Astrocyte of the cerebellum (primary cell): ENCODE measurements around the gene SH3YL1.

Experiments
- DNase-seq: peaks from one replicate; pipeline ENCODE4 v3.0.0-alpha.2; 2011; ENCODE audit warnings: low read depth
- H3K4me3 ChIP-seq: 2 replicates; pipeline ENCODE4 v1.5.1; 2011; ENCODE audit warnings: mild to moderate bottlenecking, low read depth, low read length, moderate library complexity
- CTCF ChIP-seq: IDR thresholded peaks from 2 replicates; pipeline ENCODE4 v1.5.1; 2012; ENCODE audit warnings: low read length, low read depth, moderate library complexity, mild to moderate bottlenecking; ENCODE audit errors: missing control alignments
- in situ Hi-C: cut with HindIII; loops from 2 replicates; pipeline ENCODE4 v1.10.0; 2017; ENCODE audit warnings: low sequenced_read_pairs

The SH3YL1 gene

GRCh38 chr2:286774-287392 is 23.1 kb upstream of the SH3YL1 start:
- H3K4me3 ChIP-seq = peak overlapping the region; percentile 17
- no peak for TF ChIP-seq CTCF
- no peak for DNase-seq
- in situ Hi-C loops = no loop called here

GRCh38 chr2:286035-286434 is 22.2 kb upstream of the SH3YL1 start:
- TF ChIP-seq CTCF = no peak
- H3K4me3 ChIP-seq = no peak overlapping the region
- no peak for DNase-seq
- in situ Hi-C loops = no loop called here

GRCh38 chr2:285531-285930 is 21.7 kb upstream of the SH3YL1 start:
- no peak for TF ChIP-seq CTCF
- in situ Hi-C loops = no loop called here
- DNase-seq = peak; percentile 47

GRCh38 chr2:284896-285492 is 21.2 kb upstream of the SH3YL1 start:
- in situ Hi-C loops = no loop called here
- H3K4me3 ChIP-seq = no peak overlapping the region
- DNase-seq = no peak
- no peak for TF ChIP-seq CTCF

More at GRCh38 chr2:285531-285930, 21.7 kb upstream of the SH3YL1 start:
- H3K4me3 ChIP-seq = no peak overlapping the region

DNA sequence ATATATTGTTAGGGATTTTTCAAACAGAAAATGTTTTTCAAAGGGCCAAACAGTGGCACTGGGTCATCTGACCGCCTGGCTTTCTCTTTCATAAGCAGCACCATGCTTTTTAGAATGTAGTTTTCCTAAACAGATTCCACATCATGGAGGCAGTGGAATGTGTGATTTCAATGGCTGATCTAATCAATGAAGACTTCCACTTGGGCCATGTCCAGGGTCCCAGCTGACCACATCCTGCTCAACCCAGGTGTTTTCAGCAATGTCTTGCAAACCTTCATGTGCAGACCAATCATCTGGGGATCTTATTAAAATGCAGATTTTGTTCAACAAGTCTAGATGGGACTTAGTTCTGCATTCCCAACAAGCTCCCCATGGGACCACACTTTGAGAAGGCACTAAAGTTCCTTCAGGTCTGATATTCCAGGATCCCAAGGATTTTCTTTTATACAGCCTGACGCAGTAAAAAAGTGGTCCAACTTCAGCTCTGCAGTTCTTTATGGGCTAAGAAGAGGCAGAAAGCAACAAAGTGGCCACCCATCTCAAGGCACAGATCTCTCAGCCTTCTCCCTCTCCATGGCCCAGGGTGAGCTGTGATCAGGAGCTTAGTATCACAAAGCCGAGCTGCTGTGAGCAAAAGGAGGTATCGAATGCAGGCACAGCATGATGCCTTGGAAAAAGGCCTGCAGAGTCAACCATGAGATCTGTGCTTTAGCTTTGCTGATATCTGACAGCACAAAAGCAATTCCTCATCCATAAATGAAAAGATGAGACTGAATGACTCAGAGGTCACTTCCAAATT is 20.4 kb upstream of the SH3YL1 start:
- in situ Hi-C loops = no loop called here
- DNase-seq = no peak
- no peak for TF ChIP-seq CTCF
- H3K4me3 ChIP-seq = no peak overlapping the region

GRCh38 chr2:282371-283263 is 18.8 kb upstream of the SH3YL1 start:
- TF ChIP-seq CTCF = no peak
- in situ Hi-C loops = no loop called here
- DNase-seq = no peak
- no peak overlapping the region for H3K4me3 ChIP-seq
